Measurements from ENCODE around the gene CMTM4.

The CMTM4 gene

DNA sequence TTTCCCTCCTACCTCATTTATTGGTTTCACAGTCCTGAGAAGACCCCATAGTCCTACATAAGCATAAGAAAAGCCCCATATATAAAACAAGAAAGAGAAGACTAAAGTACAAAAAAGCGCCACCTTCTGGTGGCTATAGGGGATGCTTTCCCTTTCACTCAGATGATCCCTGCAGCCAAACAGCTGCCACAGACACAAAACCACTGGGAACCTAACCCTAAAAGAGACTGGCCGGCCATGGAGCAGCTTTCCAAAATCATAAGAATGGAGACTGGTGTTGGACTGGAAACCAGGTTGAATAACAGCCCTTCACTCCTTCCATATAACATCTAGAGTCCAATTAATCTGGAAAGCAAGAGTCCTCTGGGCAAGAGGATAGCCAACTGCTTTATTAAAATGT lies 43.5 kb upstream of the CMTM4 start:
- TF ChIP-seq, protein P1, sequence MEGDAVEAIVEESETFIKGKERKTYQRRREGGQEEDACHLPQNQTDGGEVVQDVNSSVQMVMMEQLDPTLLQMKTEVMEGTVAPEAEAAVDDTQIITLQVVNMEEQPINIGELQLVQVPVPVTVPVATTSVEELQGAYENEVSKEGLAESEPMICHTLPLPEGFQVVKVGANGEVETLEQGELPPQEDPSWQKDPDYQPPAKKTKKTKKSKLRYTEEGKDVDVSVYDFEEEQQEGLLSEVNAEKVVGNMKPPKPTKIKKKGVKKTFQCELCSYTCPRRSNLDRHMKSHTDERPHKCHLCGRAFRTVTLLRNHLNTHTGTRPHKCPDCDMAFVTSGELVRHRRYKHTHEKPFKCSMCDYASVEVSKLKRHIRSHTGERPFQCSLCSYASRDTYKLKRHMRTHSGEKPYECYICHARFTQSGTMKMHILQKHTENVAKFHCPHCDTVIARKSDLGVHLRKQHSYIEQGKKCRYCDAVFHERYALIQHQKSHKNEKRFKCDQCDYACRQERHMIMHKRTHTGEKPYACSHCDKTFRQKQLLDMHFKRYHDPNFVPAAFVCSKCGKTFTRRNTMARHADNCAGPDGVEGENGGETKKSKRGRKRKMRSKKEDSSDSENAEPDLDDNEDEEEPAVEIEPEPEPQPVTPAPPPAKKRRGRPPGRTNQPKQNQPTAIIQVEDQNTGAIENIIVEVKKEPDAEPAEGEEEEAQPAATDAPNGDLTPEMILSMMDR (IDR thresholded peaks at IDR 0.05; ENCODE audit: insufficient read depth, low read length, poor library complexity, severe bottlenecking) = peak; percentile 69
- Histone ChIP-seq H3K4me3 (replicated peaks; ENCODE audit: low read depth, low read length) (no peak overlapping the region), H3K36me3 (ENCODE audit: control insufficient read depth, insufficient read depth, low read length) (peaks cover 11% of the 10 kb centered on the region), H3K27me3 (replicated peaks; ENCODE audit: control insufficient read depth, insufficient read depth, low read length) (no peaks in the 10 kb centered on the region)
- DNase-seq (ENCODE audit: extremely low read depth, insufficient read length) = no peak

DNA sequence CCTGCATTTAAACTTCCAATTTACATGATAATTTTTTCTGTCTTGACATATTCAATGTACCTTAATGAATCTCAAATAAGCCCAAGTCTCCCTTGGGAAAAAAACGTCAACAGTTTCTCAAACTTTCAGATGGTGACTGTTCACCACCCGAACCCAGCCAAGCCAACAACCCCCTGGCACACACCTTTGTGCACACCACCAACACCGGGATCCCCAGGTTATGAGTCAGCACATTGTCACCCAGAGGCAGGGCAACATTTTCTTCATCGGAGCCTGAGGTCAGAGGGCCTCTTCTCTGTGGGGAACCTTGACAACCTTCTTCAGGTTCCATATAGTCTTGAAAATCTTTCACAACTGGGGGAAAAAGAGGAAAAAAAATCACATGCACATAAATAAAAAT lies 39.3 kb upstream of the CMTM4 start:
- H3K36me3 ChIP-seq (ENCODE audit: control insufficient read depth, insufficient read depth, low read length) = peaks cover 16% of the 10 kb centered on the region
- TF ChIP-seq, protein P1 (IDR thresholded peaks at IDR 0.05; ENCODE audit: insufficient read depth, low read length, poor library complexity, severe bottlenecking) = no peak

DNA sequence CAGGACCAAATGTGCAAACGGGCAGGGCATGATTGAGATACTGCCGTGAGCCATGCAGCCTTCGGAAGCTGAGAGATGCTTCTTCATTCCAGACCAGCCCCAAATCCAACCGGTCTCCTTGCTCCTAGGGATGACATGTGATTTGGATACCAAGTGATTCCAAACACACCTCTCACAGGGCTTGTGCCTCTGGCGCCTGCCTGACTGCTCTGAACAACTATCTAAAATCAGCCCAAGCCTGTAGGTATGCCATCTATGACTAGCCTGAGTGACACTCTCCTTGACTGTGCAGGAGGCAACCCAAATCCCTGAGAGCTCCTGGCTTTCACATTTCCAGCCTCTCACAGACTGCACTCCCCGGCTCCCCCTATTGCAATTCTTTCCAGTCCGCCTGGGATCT lies 34.6 kb upstream of the CMTM4 start:
- DNase-seq (ENCODE audit: extremely low read depth, insufficient read length) = no peak
- Histone ChIP-seq H3K36me3 (ENCODE audit: control insufficient read depth, insufficient read depth, low read length) (peaks cover 21% of the 10 kb centered on the region), H3K4me3 (replicated peaks; ENCODE audit: low read depth, low read length) (no peak overlapping the region), H3K27me3 (replicated peaks; ENCODE audit: control insufficient read depth, insufficient read depth, low read length) (no peaks in the 10 kb centered on the region)
- TF ChIP-seq, protein P1 (IDR thresholded peaks at IDR 0.05; ENCODE audit: insufficient read depth, low read length, poor library complexity, severe bottlenecking) = no peak

More for the DNA sequence above, 39.3 kb upstream of the CMTM4 start:
- no peak for DNase-seq (ENCODE audit: extremely low read depth, insufficient read length)
- no peak overlapping the region for H3K4me3 ChIP-seq (replicated peaks; ENCODE audit: low read depth, low read length)
- no peaks in the 10 kb centered on the region for H3K27me3 ChIP-seq (replicated peaks; ENCODE audit: control insufficient read depth, insufficient read depth, low read length)

DNA sequence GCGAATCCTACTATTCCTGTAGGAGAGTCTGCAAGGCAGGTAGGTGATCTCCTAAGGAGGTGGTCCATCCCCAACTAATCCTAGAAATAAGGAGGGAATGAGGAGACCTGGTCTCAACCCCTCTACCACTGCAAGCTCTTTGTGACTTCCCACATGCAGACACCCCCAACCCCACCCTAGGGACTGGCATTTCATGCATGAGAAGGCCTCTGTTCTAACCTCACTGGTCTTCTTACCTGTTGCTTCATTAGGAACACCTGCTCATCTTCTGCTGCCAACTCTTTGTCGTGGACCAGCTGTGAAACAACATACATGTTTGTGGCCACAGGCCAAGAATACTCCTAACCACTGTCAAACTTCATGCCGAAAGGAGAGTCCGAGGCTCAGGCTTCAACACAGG lies 32.3 kb upstream of the CMTM4 start:
- peaks cover 29% of the 10 kb centered on the region for H3K36me3 ChIP-seq (ENCODE audit: control insufficient read depth, insufficient read depth, low read length)
- no peak overlapping the region for H3K4me3 ChIP-seq (replicated peaks; ENCODE audit: low read depth, low read length)
- H3K27me3 ChIP-seq (replicated peaks; ENCODE audit: control insufficient read depth, insufficient read depth, low read length) = no peaks in the 10 kb centered on the region
- TF ChIP-seq, protein P1 (IDR thresholded peaks at IDR 0.05; ENCODE audit: insufficient read depth, low read length, poor library complexity, severe bottlenecking) = no peak
- DNase-seq (ENCODE audit: extremely low read depth, insufficient read length) = no peak

DNA sequence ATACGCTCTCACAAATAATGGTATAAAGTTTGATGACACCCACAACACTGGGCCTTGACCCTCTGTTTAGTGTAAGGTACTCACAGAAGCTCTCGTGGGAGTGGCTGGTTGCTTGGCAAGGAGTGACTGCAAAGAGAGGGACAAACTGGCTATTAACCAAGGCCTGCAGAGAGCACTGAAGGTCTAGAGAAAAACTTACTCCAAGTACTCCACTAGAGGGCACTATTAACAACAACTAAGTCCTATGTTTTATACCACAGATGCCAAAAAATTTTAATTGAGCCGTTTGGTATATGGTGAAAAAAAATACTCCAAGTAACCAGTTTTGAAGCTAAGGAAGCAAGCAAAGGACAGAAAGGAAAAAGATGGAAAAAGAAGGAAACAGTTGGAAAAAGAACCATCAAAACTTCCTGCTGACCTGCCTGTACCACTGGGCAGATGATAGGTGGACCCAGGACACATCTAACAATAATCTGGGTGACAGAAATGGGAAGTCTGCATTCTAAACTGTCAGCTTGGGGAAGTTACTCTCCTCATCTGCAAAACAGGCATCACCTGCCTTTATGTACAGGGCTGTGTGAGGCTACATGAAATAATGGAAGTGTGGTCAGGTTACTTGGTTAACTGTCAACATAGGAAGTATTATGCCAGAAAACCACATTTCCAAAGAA lies 31.7 kb upstream of the CMTM4 start:
- H3K4me3 ChIP-seq (replicated peaks; ENCODE audit: low read depth, low read length) = no peak overlapping the region
- no peaks in the 10 kb centered on the region for H3K27me3 ChIP-seq (replicated peaks; ENCODE audit: control insufficient read depth, insufficient read depth, low read length)
- TF ChIP-seq, protein P1 (IDR thresholded peaks at IDR 0.05; ENCODE audit: insufficient read depth, low read length, poor library complexity, severe bottlenecking) = peak; percentile 62
- DNase-seq (ENCODE audit: extremely low read depth, insufficient read length) = no peak
- H3K36me3 ChIP-seq (ENCODE audit: control insufficient read depth, insufficient read depth, low read length) = peaks cover 29% of the 10 kb centered on the region

DNA sequence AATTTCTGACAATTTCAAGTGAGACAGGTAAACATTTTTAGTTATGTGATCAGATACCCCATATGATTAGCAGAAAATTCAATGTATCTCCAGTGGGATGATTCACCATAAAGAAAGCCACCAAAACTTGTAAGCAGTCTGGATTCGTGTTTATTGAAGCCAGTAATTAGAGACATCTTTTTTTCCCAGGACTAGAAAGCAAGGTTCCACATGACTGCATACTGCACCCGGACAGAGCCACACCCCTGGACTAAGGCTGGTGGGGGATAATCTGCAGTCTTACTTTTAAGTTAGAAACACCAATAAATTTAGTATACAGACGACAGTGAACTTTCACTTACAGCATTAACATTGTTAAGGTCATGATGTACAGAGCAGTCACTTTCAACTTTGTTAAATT lies 24.2 kb upstream of the CMTM4 start:
- DNase-seq (ENCODE audit: extremely low read depth, insufficient read length) = no peak
- H3K36me3 ChIP-seq (ENCODE audit: control insufficient read depth, insufficient read depth, low read length) = peaks cover 14% of the 10 kb centered on the region
- no peaks in the 10 kb centered on the region for H3K27me3 ChIP-seq (replicated peaks; ENCODE audit: control insufficient read depth, insufficient read depth, low read length)
- TF ChIP-seq, protein P1 (IDR thresholded peaks at IDR 0.05; ENCODE audit: insufficient read depth, low read length, poor library complexity, severe bottlenecking) = no peak
- no peak overlapping the region for H3K4me3 ChIP-seq (replicated peaks; ENCODE audit: low read depth, low read length)

All from GM06990 (cell line).